GM18858 (cell line): ENCODE measurements around the gene AKNA.
A peak's percentile ranks its signal among the peaks of the same experiment; 100 is the strongest.

Experiments
- ATAC-seq: cut with Tn5 transposase; IDR thresholded peaks from one replicate; pipeline ENCODE4 v1.9.1; 2021; ENCODE audit not compliant: unreplicated experiment

Gene AKNA

DNA sequence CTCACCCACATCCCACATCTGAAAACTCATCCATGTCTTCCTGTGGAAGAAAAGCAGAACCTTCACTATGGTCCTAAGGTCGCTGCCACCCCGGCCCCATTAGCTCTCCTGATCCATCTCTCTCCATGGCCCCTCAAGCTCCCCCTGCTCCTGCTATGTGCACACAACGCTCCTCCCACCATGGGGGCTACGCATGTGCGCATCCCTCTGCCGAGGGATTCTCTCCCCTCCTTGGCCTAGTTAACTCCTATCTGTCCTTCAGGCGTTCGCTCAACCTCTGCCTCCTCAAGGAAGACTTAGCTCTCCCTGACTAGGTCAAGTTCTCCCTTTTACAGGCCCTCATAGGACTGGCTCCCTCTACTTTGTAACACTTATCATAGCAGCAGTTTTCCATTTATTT, 9.8 kb downstream of the AKNA start:
- ATAC-seq = no peak

GRCh38 chr9:114376586-114377445, 11.0 kb downstream of the AKNA start:
- ATAC-seq = no peak

- no peak for ATAC-seq
Observed at GRCh38 chr9:114375386-114376175, 12.2 kb downstream of the AKNA start.

DNA sequence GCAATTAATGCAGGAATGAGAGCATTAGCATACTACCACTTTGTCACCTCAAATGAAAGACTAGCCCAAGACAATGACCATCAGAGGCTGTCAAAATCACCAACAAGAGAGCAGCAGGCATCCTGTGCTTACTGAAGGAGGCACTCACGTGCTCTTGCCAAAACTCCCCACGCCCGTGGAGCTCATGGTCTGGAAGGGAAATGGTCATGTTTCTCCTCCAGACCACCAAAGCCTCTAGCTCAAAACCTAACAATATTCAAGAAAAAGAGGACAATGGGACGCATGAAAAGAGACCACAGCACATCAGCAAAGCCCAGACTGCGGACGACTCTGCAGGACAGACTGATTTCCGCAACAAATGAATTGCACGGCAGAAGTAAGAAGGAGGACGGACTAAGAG, 12.8 kb downstream of the AKNA start:
- no peak for ATAC-seq

DNA sequence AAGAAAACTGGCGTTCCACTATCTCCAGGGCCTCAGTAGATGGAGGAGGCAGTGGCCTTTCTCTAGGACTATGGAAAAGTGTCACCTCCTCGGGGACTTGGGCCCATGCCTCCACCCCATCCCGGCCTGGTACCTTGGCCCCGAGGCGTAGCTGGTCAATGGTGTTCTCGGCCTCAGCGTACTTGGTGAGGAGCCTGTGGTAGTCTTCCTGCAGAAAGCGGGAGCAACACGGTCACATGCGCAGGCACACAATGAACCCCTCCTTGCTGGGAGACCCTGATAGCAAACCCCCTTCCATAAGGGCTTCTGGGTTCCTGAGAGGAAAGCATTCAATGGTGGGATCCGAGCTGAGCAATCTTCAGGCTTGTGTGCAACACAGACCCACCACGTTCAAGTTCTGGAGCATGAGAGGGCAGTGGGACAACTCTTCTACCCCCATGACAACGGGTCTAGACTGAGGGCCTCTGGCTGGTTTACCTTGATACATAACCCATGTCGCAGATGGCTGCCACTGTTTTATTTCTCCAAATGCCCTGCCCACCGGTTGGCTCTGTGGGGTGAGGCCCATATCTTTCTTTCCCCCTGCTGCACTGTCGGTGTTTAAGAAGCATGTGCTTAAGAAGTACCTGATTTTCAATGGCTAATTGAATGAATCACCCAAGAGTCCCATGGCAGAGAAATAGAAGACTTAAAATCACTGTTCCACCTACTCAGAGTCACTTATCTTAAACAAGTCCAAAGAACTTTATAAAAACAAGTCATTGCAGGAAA, 13.6 kb downstream of the AKNA start:
- no peak for ATAC-seq

- ATAC-seq = peak; percentile 90
Observed at GRCh38 chr9:114372921-114373448, 14.8 kb downstream of the AKNA start.

DNA sequence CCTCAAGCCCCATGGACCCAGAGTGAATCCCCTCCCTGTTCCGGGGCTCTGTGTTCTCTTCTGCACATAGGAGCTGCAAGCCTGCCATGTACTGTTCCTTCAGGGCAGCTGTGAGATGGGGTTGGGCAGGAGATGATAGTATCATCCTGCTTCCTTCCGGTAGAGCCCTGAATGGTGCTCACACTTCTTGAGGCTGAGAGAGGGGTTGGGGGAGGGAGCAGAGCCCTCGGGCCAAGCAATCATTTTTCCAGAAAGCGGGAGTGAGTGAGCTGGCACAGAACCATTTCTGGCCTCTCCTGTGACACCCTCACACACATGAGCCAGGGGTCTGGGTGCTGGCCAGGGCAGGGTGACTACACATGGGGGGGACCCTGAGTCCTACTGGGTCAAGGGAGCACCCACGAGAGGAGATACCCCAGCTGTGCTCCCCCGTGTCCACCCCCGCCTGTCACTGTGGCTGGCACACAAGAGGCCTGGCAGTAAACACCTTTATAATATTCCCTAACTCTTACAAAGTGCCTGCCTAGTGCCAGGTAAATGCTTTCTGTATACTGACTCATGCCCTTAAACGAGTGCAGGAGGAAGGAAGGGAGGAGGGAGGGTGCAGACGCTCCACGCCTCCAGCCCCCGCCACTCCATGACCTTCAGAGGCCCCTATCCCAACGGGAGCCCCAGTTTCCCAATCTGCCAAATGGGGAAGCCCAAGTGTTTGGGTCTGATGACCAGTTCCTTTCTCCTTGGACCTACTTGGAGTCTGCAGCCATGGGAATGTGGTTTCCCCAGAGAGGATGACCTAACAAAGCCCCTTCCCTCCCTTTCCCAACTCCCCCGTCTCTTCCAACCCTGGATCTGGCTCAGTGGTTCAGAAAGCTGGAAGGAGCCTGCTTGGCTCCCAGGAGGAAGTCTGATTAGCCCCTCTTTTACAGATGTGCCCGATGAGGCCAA, 15.5 kb downstream of the AKNA start:
- ATAC-seq = no peak

- ATAC-seq = no peak
Observed at GRCh38 chr9:114371343-114371944, 16.3 kb downstream of the AKNA start.

- ATAC-seq = no peak
Observed at GRCh38 chr9:114370968-114371320, 16.8 kb downstream of the AKNA start.

GRCh38 chr9:114370251-114370967, 17.4 kb downstream of the AKNA start:
- ATAC-seq = no peak

DNA sequence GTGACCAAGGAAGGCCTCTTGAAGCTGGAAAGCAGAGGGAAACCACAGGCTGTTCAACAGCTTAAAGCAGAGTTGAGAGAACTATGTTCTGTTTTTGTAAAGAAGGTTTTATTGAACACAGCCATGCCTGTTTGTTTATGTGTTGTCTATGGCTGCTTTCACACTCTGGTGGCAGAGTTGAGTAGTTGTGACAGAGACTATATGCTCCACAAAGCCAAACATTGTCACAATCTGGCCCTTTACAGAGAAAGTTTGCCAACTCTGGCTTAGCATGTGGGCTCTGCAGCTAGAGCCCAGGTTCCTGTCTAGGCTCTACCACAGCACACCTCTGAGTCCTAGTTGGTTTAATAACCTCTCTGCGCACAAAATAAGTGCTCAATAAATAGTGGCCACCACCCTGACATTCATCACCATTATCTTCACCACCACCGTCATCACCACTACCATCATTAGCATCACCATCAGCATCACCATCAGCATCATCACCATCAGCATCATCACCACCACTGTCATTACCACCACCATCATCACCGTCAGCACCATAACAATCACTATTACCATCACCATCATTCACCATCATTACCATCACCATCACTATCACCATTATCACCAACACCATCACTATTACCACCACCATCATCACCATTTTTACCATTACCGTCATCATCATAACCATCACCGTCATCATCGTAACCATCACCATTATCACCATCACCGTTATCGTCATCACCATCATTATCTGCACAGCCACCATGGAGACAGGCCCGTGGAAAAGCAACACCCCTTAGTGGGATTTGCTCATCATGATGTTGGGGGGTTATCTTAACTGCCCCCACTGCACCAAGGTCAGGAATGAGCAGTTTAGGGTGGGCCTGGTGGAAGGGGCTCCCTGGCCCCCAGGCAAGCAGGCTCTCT, 18.3 kb downstream of the AKNA start:
- ATAC-seq = no peak

GRCh38 chr9:114367772-114368569, 19.8 kb downstream of the AKNA start:
- no peak for ATAC-seq

DNA sequence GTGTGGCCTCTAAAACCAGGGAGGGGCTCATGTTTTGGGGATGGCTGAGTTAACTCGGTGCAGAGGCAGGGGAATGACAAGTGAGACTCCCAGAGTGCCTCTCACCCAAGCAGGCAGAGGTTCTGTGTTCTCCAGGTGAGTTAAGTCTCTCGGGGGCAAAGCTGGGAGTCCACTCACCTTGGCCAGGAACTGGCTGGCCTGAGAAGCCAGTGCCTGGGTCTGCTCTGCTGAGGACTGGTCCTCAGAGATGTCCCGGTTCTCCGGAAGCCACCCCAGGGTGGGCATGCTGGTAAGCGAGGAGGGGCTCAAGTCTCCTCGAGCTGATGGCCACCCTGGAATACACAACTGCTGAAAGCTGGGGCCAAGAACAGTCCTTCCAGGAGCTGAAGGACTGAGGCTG, 20.4 kb downstream of the AKNA start:
- ATAC-seq = no peak

- peak; percentile 46 for ATAC-seq
Observed at GRCh38 chr9:114366334-114367128, 21.3 kb downstream of the AKNA start.

DNA sequence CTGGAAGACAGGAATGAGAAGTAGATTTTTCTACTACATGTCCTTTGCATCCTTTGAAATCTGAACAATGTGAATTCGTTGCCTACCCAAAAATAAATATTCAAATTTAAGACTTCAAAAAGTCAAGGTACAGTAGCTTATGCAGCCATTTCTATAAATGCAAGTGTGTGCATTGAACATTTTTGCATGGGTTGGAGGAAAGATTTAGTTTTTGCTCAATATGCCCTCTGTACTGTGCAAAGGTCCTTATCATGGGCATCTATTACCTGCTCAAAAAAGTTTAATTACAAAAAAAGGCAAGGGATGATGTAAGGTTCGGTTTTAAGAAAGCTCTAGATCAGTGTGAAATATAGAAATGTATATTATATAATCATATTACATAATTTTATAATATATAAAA, 22.6 kb downstream of the AKNA start:
- ATAC-seq = no peak
